IMR-90 (cell line): ENCODE results near the gene TTLL12. TPM values are rescaled to one million over a fixed set of nuclear protein-coding genes. Genes with fewer than 3 reads are reported as not detected.

Experiments used
- ATAC-seq: fragments of 200-7000 bp; cut with Tn5 transposase; 2 replicates; pipeline ENCODE4 v1.9.1; 2020; ENCODE audit warnings: low read depth, mild to moderate bottlenecking, moderate library complexity
- BruUV-seq: library from RNA; stranded (reverse); fragments of 400-500 nt; replicated peaks from 2 replicates; lab custom pipeline; 2021; lab: Mats Ljungman, UMichigan
- CTCF ChIA-PET: fragments of 300-600 bp; formaldehyde crosslinking; extraction: SDS; loops from one replicate; lab custom pipeline; 2021; ENCODE audit warnings: antibody characterized with exemption; lab: Yijun Ruan, JAX
- POLR2A ChIA-PET: fragments of 300-600 bp; sonication (Branson Sonifier 250); formaldehyde crosslinking; loops from one replicate; lab custom pipeline; 2022; ENCODE audit warnings: antibody characterized with exemption; ENCODE audit not compliant: unreplicated experiment; lab: Charles Lee
- DNase-seq: peaks from one replicate; pipeline ENCODE4 v3.0.0; 2013
- H2AFZ ChIP-seq: replicated peaks from 2 replicates; pipeline ENCODE3; 2013; ENCODE audit warnings: low read length, mild to moderate bottlenecking; ENCODE audit not compliant: poor library complexity
- H2AK5ac ChIP-seq: 2 replicates; pipeline ENCODE4 v1.6.1; 2013; ENCODE audit warnings: low read depth, low read length, inconsistent platforms
- H2AK9ac ChIP-seq: replicated peaks from 2 replicates; pipeline ENCODE3; 2013; ENCODE audit warnings: mild to moderate bottlenecking, low read depth, low read length, moderate library complexity; ENCODE audit not compliant: poor library complexity
- H2BK120ac ChIP-seq: 2 replicates; pipeline ENCODE4 v1.6.1; 2013; ENCODE audit warnings: low read depth, low read length, inconsistent platforms
- H2BK15ac ChIP-seq: 3 replicates; pipeline ENCODE4 v1.6.1; 2013; ENCODE audit warnings: low read depth, low read length, inconsistent platforms
- H2BK20ac ChIP-seq: 2 replicates; pipeline ENCODE4 v1.6.1; 2013; ENCODE audit warnings: low read depth, mild to moderate bottlenecking, inconsistent platforms, low read length, moderate library complexity
- H2BK5ac ChIP-seq: 2 replicates; pipeline ENCODE4 v1.6.1; 2013; ENCODE audit warnings: mild to moderate bottlenecking, low read depth, low read length, inconsistent platforms; ENCODE audit not compliant: poor library complexity, severe bottlenecking
- H3K14ac ChIP-seq: replicated peaks from 2 replicates; pipeline ENCODE4 v1.6.1; 2013; ENCODE audit warnings: low read depth, low read length, inconsistent platforms
- H3K18ac ChIP-seq: 2 replicates; pipeline ENCODE4 v1.6.1; 2013; ENCODE audit warnings: low read depth, low read length, control low read depth
- H3K23ac ChIP-seq: 2 replicates; pipeline ENCODE4 v1.6.1; 2013; ENCODE audit warnings: low read depth, low read length, inconsistent platforms
- H3K27ac ChIP-seq: 2 replicates; pipeline ENCODE4 v1.5.1; 2013; ENCODE audit warnings: mild to moderate bottlenecking, control low read depth, low read length; ENCODE audit not compliant: insufficient read depth
- H3K27me3 ChIP-seq: 2 replicates; pipeline ENCODE4 v1.6.1; 2013; ENCODE audit warnings: low read length; ENCODE audit not compliant: control insufficient read depth, insufficient read depth
- H3K36me3 ChIP-seq: 2 replicates; pipeline ENCODE4 v1.6.1; 2013; ENCODE audit warnings: low read length, mixed read lengths; ENCODE audit not compliant: control insufficient read depth, insufficient read depth
- H3K4ac ChIP-seq: 2 replicates; pipeline ENCODE4 v1.6.1; 2013; ENCODE audit warnings: low read depth, low read length, inconsistent platforms
- H3K4me1 ChIP-seq: 2 replicates; pipeline ENCODE4 v1.6.1; 2013; ENCODE audit warnings: low read length, mixed read lengths; ENCODE audit not compliant: control insufficient read depth, insufficient read depth
- H3K4me2 ChIP-seq: 2 replicates; pipeline ENCODE4 v1.6.1; 2013; ENCODE audit warnings: low read depth, mild to moderate bottlenecking, control low read depth, low read length, moderate library complexity
- H3K4me3 ChIP-seq: 2 replicates; pipeline ENCODE4 v1.5.1; 2013; ENCODE audit warnings: low read depth, mild to moderate bottlenecking, control low read depth, low read length, moderate library complexity; ENCODE audit not compliant: insufficient read depth
- H3K56ac ChIP-seq: 2 replicates; pipeline ENCODE4 v1.6.1; 2013; ENCODE audit warnings: low read length, inconsistent platforms; ENCODE audit not compliant: insufficient read depth; ENCODE audit errors: extremely low read depth
- H3K79me1 ChIP-seq, 2 experiments: 2 replicates each; pipeline ENCODE4 v1.6.1; 2013; ENCODE audit warnings: low read length in 2 of 2, inconsistent platforms in 1 of 2, low read depth in 1 of 2
- H3K9ac ChIP-seq: 2 replicates; pipeline ENCODE4 v1.6.1; 2013; ENCODE audit warnings: low read depth, low read length, control low read depth
- H3K9me1 ChIP-seq: 2 replicates; pipeline ENCODE4 v1.6.1; 2013; ENCODE audit warnings: low read length, inconsistent platforms; ENCODE audit not compliant: insufficient read depth
- H3K9me3 ChIP-seq: 2 replicates; pipeline ENCODE4 v1.6.1; 2013; ENCODE audit warnings: low read length; ENCODE audit not compliant: control insufficient read depth, insufficient read depth
- H4K20me1 ChIP-seq: 2 replicates; pipeline ENCODE4 v1.6.1; 2013; ENCODE audit warnings: low read length, inconsistent platforms; ENCODE audit not compliant: insufficient read depth
- H4K5ac ChIP-seq: 2 replicates; pipeline ENCODE4 v1.6.1; 2013; ENCODE audit warnings: mild to moderate bottlenecking, low read depth, low read length, control low read depth
- H4K8ac ChIP-seq, 2 experiments: 2 replicates each; pipeline ENCODE4 v1.6.1; 2013; ENCODE audit warnings: low read depth in 2 of 2, low read length in 2 of 2, control low read depth in 1 of 2, inconsistent platforms in 1 of 2
- H4K91ac ChIP-seq: 2 replicates; pipeline ENCODE4 v1.6.1; 2013; ENCODE audit warnings: low read depth, low read length, inconsistent platforms; ENCODE audit not compliant: insufficient read depth
- CEBPB ChIP-seq: IDR thresholded peaks from 2 replicates; pipeline ENCODE4 v1.6.1; 2012; ENCODE audit warnings: low read depth, low read length, improper control_type of control experiment
- POLR2A ChIP-seq: IDR thresholded peaks from 2 replicates; pipeline ENCODE4 v1.6.1; 2012; ENCODE audit warnings: mild to moderate bottlenecking, low read depth, low read length
- WGBS, 2 experiments: methylation state at CpG; one replicate each; pipeline versions ENCODE4 v1.1.5 to v1.1.7; 2013; ENCODE audit warnings: missing lambda C conversion rate in 2 of 2; ENCODE audit not compliant: insufficient read length in 1 of 2; ENCODE audit errors: extremely low coverage in 2 of 2; 5-methylcytosine and 5-hydroxymethylcytosine counted together
- dilution Hi-C: fragments of 300-500 bp; cut with HindIII; formaldehyde crosslinking; loops from one replicate; pipeline ENCODE4 v1.14.3; 2018; ENCODE audit warnings: low sequenced_read_pairs; ENCODE audit not compliant: unreplicated experiment
- in situ Hi-C: fragments of 300-500 bp; cut with MboI; formaldehyde crosslinking; loops from 3 replicates; pipeline ENCODE4 v1.14.3; 2019; ENCODE audit warnings: low sequenced_read_pairs, inconsistent platforms, mixed read lengths
- intact Hi-C: fragments of 100-400 bp; cut with micrococcal nuclease; formaldehyde crosslinking; loops from 2 replicates; pipeline ENCODE4 v1.10.0; 2022
- polyA plus RNA-seq, 3 experiments: library from polyadenylated mRNA; depleted of rRNA; stranded (reverse); fragments of >200 nt; gene quantifications; 2 replicates each; pipeline ENCODE4 v1.2.3, GENCODE V29; 2012; ENCODE audit warnings: low replicate concordance in 1 of 3
- total RNA-seq: library from RNA; depleted of rRNA; stranded (reverse); fragments of >200 nt; gene quantifications from 2 replicates; pipeline ENCODE4 v1.2.3, GENCODE V29; 2012
- TF ChIP-seq, protein P1 (sequence below): conservative IDR thresholded peaks from 2 replicates; pipeline ENCODE4 v1.5.1; 2012; ENCODE audit warnings: mild to moderate bottlenecking, low read depth, low read length, improper control_type of control experiment

Gene TTLL12
- total and polyA plus RNA-seq, 2 of the 4 experiments (the other 2 are of a cell fraction) = 20.9 to 30.1 TPM

DNA sequence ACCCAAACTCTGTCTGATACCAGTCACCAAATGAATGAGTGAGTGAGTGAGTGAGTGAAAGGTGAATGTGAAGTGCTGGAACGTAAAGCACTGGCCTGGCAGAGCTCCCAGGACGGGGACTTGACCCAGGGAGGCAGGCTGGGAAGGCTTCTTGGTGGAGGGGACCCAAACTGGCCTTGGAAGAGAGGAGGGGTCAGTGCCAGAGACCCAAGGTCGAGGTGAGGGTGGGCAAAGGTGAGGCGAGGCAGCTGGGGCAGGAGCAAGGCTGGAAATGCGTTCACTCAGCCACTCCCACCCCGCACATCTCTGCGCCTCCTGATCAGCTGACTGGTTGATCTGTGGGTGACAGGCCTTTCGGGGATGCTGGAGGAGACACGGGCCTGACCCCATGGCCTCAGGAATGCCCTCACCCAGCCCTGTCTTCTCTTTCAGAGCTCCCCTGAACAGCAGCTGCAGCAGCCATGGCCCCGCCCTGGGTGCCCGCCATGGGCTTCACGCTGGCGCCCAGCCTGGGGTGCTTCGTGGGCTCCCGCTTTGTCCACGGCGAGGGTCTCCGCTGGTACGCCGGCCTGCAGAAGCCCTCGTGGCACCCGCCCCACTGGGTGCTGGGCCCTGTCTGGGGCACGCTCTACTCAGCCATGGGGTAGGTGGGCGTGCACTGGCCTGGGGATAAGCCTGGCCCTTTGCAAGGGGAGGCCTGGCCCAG is 28.0 kb downstream of the TTLL12 start (continued):
- no peak for TF ChIP-seq CEBPB

DNA sequence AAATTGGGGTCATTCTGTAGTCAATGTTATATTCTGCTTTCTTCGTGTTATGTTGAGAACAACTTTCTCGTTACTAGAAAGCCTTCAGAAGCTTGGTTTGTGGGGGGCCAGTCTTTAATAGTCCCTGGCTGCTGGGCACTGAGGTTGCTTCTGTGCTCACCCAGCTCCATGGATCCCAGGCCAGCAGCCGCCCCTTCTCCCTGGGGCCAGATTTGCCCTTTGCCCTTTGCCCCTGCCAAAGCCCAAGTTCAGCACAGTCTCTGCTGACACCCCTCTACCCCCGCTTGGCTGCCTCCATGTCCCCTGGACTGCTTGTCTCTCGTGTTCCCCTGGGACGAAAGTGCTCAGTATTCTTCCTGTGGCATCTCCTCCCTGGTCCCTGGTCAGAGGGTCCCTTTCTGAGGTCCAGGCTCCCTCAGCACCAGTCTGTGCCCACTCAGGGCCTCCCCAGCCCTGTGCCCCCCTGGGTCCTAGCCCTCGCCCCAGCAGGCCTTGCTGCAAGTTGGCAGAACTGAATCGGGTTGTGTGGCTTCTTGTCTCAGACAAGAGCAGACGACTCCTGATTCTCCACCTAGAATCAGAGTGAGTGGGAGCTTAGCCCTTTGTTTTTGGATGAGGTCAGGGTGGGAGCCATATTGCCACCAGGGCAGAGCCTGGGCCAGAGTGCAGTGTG is 28.9 kb downstream of the TTLL12 start:
- no peaks in the 10 kb centered on the region for H3K9me3 ChIP-seq
- H3K79me1 ChIP-seq = peaks cover 20 to 67% of the 10 kb centered on the region in 2 experiments; a peak in 3 of 4 replicates
- no peak overlapping the region for H2BK5ac ChIP-seq
- peaks cover 11% of the 10 kb centered on the region for H3K9me1 ChIP-seq
- intact Hi-C loops (no loop called here), dilution Hi-C loops (no loop called here), in situ Hi-C loops (no loop called here)
- peaks cover 23% of the 10 kb centered on the region; the same call in 1 of the 2 replicates for H3K36me3 ChIP-seq
- no TSS peak for BruUV-seq
- TF ChIP-seq CEBPB (no peak), POLR2A (no peak)
- TF ChIP-seq, protein P1, sequence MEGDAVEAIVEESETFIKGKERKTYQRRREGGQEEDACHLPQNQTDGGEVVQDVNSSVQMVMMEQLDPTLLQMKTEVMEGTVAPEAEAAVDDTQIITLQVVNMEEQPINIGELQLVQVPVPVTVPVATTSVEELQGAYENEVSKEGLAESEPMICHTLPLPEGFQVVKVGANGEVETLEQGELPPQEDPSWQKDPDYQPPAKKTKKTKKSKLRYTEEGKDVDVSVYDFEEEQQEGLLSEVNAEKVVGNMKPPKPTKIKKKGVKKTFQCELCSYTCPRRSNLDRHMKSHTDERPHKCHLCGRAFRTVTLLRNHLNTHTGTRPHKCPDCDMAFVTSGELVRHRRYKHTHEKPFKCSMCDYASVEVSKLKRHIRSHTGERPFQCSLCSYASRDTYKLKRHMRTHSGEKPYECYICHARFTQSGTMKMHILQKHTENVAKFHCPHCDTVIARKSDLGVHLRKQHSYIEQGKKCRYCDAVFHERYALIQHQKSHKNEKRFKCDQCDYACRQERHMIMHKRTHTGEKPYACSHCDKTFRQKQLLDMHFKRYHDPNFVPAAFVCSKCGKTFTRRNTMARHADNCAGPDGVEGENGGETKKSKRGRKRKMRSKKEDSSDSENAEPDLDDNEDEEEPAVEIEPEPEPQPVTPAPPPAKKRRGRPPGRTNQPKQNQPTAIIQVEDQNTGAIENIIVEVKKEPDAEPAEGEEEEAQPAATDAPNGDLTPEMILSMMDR = no peak
- H3K23ac ChIP-seq = no peak overlapping the region
- H2AK9ac ChIP-seq = no peak overlapping the region
- no peak overlapping the region for H3K9ac ChIP-seq
- WGBS, 2 experiments = 87% methylated on average over 4 of the region's 9 CpGs; no CpG with 5 or more reads in 1 of the 2 experiments
- no peak overlapping the region for H2AFZ ChIP-seq
- ChIA-PET POLR2A (no interaction called here), CTCF (interaction anchor here (1.3 kb wide), 1 partner anchor 48 kb away, joined by 3 read pairs; no protein-coding TSS in a partner anchor)
- no peak overlapping the region for H4K8ac ChIP-seq
- H3K56ac ChIP-seq = no peak overlapping the region
- no peak overlapping the region for H3K4me3 ChIP-seq
- H4K91ac ChIP-seq = no peak overlapping the region
- no peak overlapping the region for H4K5ac ChIP-seq
- no peak overlapping the region for H3K27ac ChIP-seq
- no peak overlapping the region for H2BK120ac ChIP-seq
- no peak for DNase-seq
- no peak overlapping the region for H3K4me2 ChIP-seq
- no peak for ATAC-seq
- H2BK20ac ChIP-seq = no peak overlapping the region
- no peaks in the 10 kb centered on the region for H3K27me3 ChIP-seq
- H2BK15ac ChIP-seq = no peak overlapping the region
- H4K20me1 ChIP-seq = peaks cover 56% of the 10 kb centered on the region
- H3K18ac ChIP-seq = no peak overlapping the region
- H3K14ac ChIP-seq = no peak overlapping the region
- H2AK5ac ChIP-seq = no peak overlapping the region
- 0 out of 2 replicates have a peak, but pooled peaks cover 1% of the 10 kb centered on the region for H3K4me1 ChIP-seq
- H3K4ac ChIP-seq = no peak overlapping the region
